ENCODE results near the gene TRPM4. TPM values are rescaled to one million over a fixed set of nuclear protein-coding genes. Genes with fewer than 3 reads are reported as not detected.

Gene TRPM4
- total and polyA plus RNA-seq, 4 donors: 8.1 to 31.2 (median 13.2) TPM

- TF ChIP-seq REST (IDR thresholded peaks at IDR 0.05) (no peak), MAX (IDR thresholded peaks at IDR 0.05) (no peak), SP1 (IDR thresholded peaks at IDR 0.05) (no peak), FOXA2 (IDR thresholded peaks at IDR 0.05) (no peak), YY1 (IDR thresholded peaks at IDR 0.05) (no peak), GABPA (IDR thresholded peaks at IDR 0.05 in 1 of 2, conservative IDR thresholded peaks at IDR 0.05 in 1 of 2) (no peak), CTCF (IDR thresholded peaks at IDR 0.05; ENCODE audit: low read depth, low read length, missing input control) (no peak)
Observed at GRCh38 chr19:49182848-49183375, 25.3 kb downstream of the TRPM4 start (continued).

- Histone ChIP-seq H3K27me3 (ENCODE audit: control insufficient read depth in 4 of 4, insufficient read depth in 4 of 4, low read length in 3 of 4) (no peaks in the 10 kb centered on the region), H3K9ac (ENCODE audit: low read depth in 1 of 2, low read length in 2 of 2) (no peak overlapping the region), H3K9me3 (ENCODE audit: control insufficient read depth in 4 of 4, low read length in 3 of 4) (no peaks in the 10 kb centered on the region), H3K36me3 (ENCODE audit: control insufficient read depth in 4 of 4, insufficient read depth in 3 of 4, low read depth in 1 of 4, low read length in 3 of 4) (peaks cover 0 to 3% (median 0%) of the 10 kb centered on the region in 4 donors), H3K4me1 (ENCODE audit: control insufficient read depth in 4 of 4, insufficient read depth in 4 of 4, low read length in 3 of 4) (no peaks in the 10 kb centered on the region), H3K27ac (ENCODE audit: low read depth in 1 of 2, low read length in 2 of 2) (no peak overlapping the region), H3K4me3 (ENCODE audit: low read depth in 1 of 3, low read length in 3 of 3) (no peak overlapping the region)
- TF ChIP-seq YY1 (IDR thresholded peaks at IDR 0.05) (no peak), GABPA (IDR thresholded peaks at IDR 0.05 in 1 of 2, conservative IDR thresholded peaks at IDR 0.05 in 1 of 2) (no peak), REST (IDR thresholded peaks at IDR 0.05) (no peak), MAX (IDR thresholded peaks at IDR 0.05) (no peak), FOXA2 (IDR thresholded peaks at IDR 0.05) (no peak), TAF1 (conservative IDR thresholded peaks at IDR 0.05) (no peak), FOXA1 (IDR thresholded peaks at IDR 0.05) (no peak), ATF3 (IDR thresholded peaks at IDR 0.05) (no peak), CTCF (IDR thresholded peaks at IDR 0.05; ENCODE audit: low read depth, low read length, missing input control) (no peak), RAD21 (IDR thresholded peaks at IDR 0.05) (no peak)
- no peak for DNase-seq (ENCODE audit: low spot score)
- WGBS: 71% methylated on average over 5 of the region's 5 CpGs
Observed at GRCh38 chr19:49186108-49186507, 28.5 kb downstream of the TRPM4 start.

Measured in liver (tissue), 9 donors.